ENCODE measurements around the gene SUPT3H. TPM values are rescaled to one million over a fixed set of nuclear protein-coding genes. Genes with fewer than 3 reads are reported as not detected.

SUPT3H gene
- total RNA-seq, 1 experiment from 2014 or later: 3.6 TPM

DNA sequence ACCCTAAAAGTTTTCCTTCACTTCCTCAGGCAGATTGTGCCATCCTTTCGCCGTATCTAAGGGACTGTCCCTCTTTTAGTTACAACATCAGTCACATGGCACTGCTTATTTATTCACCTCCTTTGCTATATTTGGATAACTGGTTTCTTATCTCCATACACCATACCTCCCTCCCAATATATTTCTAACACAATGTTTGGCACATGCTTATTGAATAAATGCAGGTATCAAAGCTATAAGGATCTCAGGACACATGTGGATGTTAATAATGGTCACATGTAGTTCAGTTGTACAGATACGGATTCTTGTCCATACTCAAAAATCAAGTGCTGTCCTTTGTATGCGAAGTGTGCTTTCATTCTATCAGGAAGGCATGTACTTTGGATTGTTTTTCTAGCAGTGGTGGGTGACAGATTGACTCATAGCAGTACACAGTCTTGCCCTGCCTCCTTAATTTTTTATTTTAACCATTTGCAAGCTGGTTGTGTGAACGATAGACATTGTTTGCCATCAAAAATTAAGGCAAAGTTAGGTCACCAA is 456.7 kb downstream of the SUPT3H start:
- ChIA-PET CTCF (no interaction called here), POLR2A (ENCODE audit: unreplicated experiment) (no interaction called here)
- Histone ChIP-seq H3K79me2 (ENCODE audit: low read length) (no peaks in the 10 kb centered on the region), H3K4me1 (ENCODE audit: insufficient read depth, low read length) (peaks cover 8% of the 10 kb centered on the region; the same call in 1 of the 2 replicates), H3K9ac (ENCODE audit: low read length) (no peak overlapping the region), H3K4me2 (ENCODE audit: low read length) (no peak overlapping the region), H3K9me3 (ENCODE audit: low read length) (no peaks in the 10 kb centered on the region), H2AFZ (ENCODE audit: low read length) (no peak overlapping the region), H3F3A (ENCODE audit: low read length, unreplicated experiment) (no peaks in the 10 kb centered on the region), H3K27me3 (ENCODE audit: low read length) (no peaks in the 10 kb centered on the region), H4K20me1 (ENCODE audit: low read length) (no peaks in the 10 kb centered on the region), H3K27ac (ENCODE audit: low read length) (no peak overlapping the region), H3K36me3 (ENCODE audit: low read depth, low read length) (no peaks in the 10 kb centered on the region), H3K9me2 (replicated peaks; ENCODE audit: low read length) (no peaks in the 10 kb centered on the region), H3K4me3 (ENCODE audit: low read length) (no peak overlapping the region)
- intact Hi-C loops (cut with micrococcal nuclease): loop anchor here (10.0 kb wide), 1 partner anchor 246 kb away; no protein-coding TSS in a partner anchor
- DNase-seq (no peak), ATAC-seq (no peak)
- no peak for TF ChIP-seq EZH2phosphoT487 (IDR thresholded peaks at IDR 0.05; ENCODE audit: borderline replicate concordance, low read length)
- TF ChIP-seq CTCF (conservative IDR thresholded peaks at IDR 0.05; ENCODE audit: low read depth, low read length): no peak
- TF ChIP-seq EZH2 (IDR thresholded peaks at IDR 0.05; ENCODE audit: low read length, unreplicated experiment): no peak
- no TSS peak for BruUV-seq (replicated peaks)

DNA sequence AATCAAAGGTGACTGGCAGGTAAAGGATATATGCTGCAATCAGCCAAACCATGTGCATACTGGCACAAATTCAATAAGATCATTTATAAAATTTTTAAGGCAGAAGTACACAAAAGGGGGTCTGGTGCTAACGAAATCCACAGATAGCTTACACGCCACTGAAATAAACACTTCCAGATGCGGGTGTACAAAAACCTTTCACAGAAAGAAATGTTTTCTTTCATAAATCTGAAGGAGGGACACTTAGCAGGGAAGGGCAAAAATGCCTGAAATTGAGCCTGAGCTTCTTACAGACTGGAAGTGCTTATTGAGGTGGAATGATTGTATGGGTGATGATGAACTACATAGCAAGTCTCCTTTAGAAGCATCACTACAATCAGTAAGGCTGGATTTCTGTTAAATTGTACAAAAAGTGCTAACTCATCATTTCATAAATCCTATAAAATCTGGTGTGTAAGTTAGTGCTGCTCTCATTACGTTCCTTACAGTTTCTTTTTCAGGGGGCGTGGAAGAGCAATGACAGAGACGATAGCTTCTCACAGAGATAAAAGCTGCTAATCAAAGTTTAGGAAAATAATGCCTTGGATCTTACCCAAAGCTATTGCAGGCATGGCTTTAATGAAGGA is 458.9 kb downstream of the SUPT3H start:
- Histone ChIP-seq H3F3A (ENCODE audit: low read length, unreplicated experiment) (no peaks in the 10 kb centered on the region), H3K27me3 (ENCODE audit: low read length) (no peaks in the 10 kb centered on the region), H3K4me3 (ENCODE audit: low read length) (no peak overlapping the region), H3K9ac (ENCODE audit: low read length) (no peak overlapping the region), H3K79me2 (ENCODE audit: low read length) (no peaks in the 10 kb centered on the region), H3K9me3 (ENCODE audit: low read length) (no peaks in the 10 kb centered on the region), H3K36me3 (ENCODE audit: low read depth, low read length) (no peaks in the 10 kb centered on the region), H3K4me2 (ENCODE audit: low read length) (no peak overlapping the region), H4K20me1 (ENCODE audit: low read length) (no peaks in the 10 kb centered on the region), H2AFZ (ENCODE audit: low read length) (no peak overlapping the region), H3K4me1 (ENCODE audit: insufficient read depth, low read length) (peaks cover 8% of the 10 kb centered on the region; the same call in 1 of the 2 replicates), H3K27ac (ENCODE audit: low read length) (no peak overlapping the region), H3K9me2 (replicated peaks; ENCODE audit: low read length) (no peaks in the 10 kb centered on the region)
- ATAC-seq (no peak), DNase-seq (no peak)
- ChIA-PET CTCF (no interaction called here), POLR2A (ENCODE audit: unreplicated experiment) (no interaction called here)
- intact Hi-C loops (cut with micrococcal nuclease): no loop called here
- no peak for TF ChIP-seq EZH2 (IDR thresholded peaks at IDR 0.05; ENCODE audit: low read length, unreplicated experiment)
- no peak for TF ChIP-seq EZH2phosphoT487 (IDR thresholded peaks at IDR 0.05; ENCODE audit: borderline replicate concordance, low read length)
- no peak for TF ChIP-seq CTCF (conservative IDR thresholded peaks at IDR 0.05; ENCODE audit: low read depth, low read length)
- BruUV-seq (replicated peaks): no TSS peak

DNA sequence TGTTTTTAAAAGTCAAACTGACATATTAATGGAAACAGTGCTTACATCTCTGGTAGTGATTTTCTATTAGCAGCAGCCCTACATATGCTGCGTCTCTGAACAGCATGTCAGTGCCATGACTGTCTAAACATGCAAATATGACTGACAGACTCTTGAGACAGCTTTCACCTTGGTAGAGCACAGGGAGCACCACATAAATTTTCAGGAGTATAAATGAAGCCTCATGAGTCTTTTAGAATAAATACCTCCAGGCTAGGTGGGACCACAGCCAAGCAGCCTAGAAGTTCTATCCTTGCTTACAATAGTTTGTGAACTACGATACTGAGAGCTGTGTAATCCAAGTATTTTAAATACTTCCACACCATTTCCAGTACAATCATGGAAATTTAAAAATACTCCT is 460.3 kb downstream of the SUPT3H start:
- no peaks in the 10 kb centered on the region for H3K9me2 ChIP-seq (replicated peaks; ENCODE audit: low read length)
- POLR2A ChIA-PET (ENCODE audit: unreplicated experiment): no interaction called here
- intact Hi-C loops (cut with micrococcal nuclease): no loop called here
- TF ChIP-seq EZH2 (IDR thresholded peaks at IDR 0.05; ENCODE audit: low read length, unreplicated experiment): no peak
- TF ChIP-seq CTCF (conservative IDR thresholded peaks at IDR 0.05; ENCODE audit: low read depth, low read length): no peak
- H3K4me3 ChIP-seq (ENCODE audit: low read length): no peak overlapping the region
- H3K27ac ChIP-seq (ENCODE audit: low read length): no peak overlapping the region
- CTCF ChIA-PET: no interaction called here
- H3K4me1 ChIP-seq (ENCODE audit: insufficient read depth, low read length): peaks cover 8% of the 10 kb centered on the region; the same call in 1 of the 2 replicates
- H3K27me3 ChIP-seq (ENCODE audit: low read length): no peaks in the 10 kb centered on the region
- no TSS peak for BruUV-seq (replicated peaks)
- 0 out of 2 replicates have a peak overlapping the region, but pooled peaks have one; percentile 18 for H3K4me2 ChIP-seq (ENCODE audit: low read length)
- H3F3A ChIP-seq (ENCODE audit: low read length, unreplicated experiment): no peaks in the 10 kb centered on the region
- H3K9me3 ChIP-seq (ENCODE audit: low read length): no peaks in the 10 kb centered on the region
- H3K9ac ChIP-seq (ENCODE audit: low read length): no peak overlapping the region
- peak; percentile 76 for DNase-seq
- H3K79me2 ChIP-seq (ENCODE audit: low read length): no peaks in the 10 kb centered on the region
- no peaks in the 10 kb centered on the region for H4K20me1 ChIP-seq (ENCODE audit: low read length)
- peak; percentile 69 for ATAC-seq
- H2AFZ ChIP-seq (ENCODE audit: low read length): no peak overlapping the region
- no peaks in the 10 kb centered on the region for H3K36me3 ChIP-seq (ENCODE audit: low read depth, low read length)

Data from PC-3 (cell line).